ENCODE data around the gene TAF11L12.
"Not testable (repeated sequence)": the region's sequence is repeated elsewhere in the genome, so short reads cannot be mapped to it uniquely, and the experiment has no call there.

The TAF11L12 gene

GRCh38 chr5:17655201-17655759, 45.1 kb downstream of the TAF11L12 start:
- H3K36me3 Mint-ChIP-seq, CTCF ChIA-PET, H3K9me3 Mint-ChIP-seq, H3K27me3 Mint-ChIP-seq, H3K4me3 Mint-ChIP-seq, H3K27ac Mint-ChIP-seq, H3K4me1 Mint-ChIP-seq, DNase-seq: not testable (repeated sequence)

- Mint-ChIP-seq H3K27ac (no peak overlapping the region), H3K4me1 (no peaks in the 10 kb centered on the region), H3K36me3 (no peaks in the 10 kb centered on the region), H3K9me3 (peaks cover 12% of the 10 kb centered on the region), H3K27me3 (no peaks in the 10 kb centered on the region), H3K4me3 (no peak overlapping the region)
- CTCF ChIA-PET = no interaction called here
- DNase-seq = no peak
Observed at GRCh38 chr5:17655921-17656320, 45.7 kb downstream of the TAF11L12 start.
